ENCODE results near the gene TTC9B. TPM values are rescaled to one million over a fixed set of nuclear protein-coding genes. Genes with fewer than 3 reads are reported as not detected.

TTC9B gene
- total RNA-seq, 1 experiment from 2014 or later: not detected

DNA sequence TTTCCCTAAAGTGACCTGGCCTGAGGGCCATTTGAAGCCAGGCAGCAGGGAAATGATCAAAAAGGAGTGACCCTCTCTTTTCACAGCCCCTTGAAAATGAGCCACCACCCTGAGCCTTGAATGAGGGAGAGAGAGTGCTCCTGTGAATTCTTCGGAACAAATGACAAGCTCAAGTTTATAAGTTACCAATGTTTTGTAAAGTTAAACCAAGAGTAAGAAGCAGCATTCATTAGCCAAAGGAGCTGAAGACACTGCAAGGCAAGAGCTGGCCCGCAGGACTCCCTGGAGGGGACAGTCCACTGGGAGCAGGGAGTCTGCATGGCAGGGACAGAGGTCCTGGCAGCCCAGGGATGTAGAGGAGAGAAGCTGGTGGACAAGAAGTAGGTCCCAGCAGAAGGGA is 25.0 kb upstream of the TTC9B start:
- Histone ChIP-seq H3K36me3 (peaks cover 27% of the 10 kb centered on the region), H3K9me3 (replicated peaks) (no peaks in the 10 kb centered on the region), H3K27me3 (replicated peaks) (no peaks in the 10 kb centered on the region), H3K27ac (no peak overlapping the region), H3K4me1 (replicated peaks) (no peaks in the 10 kb centered on the region), H3K4me3 (no peak overlapping the region)
- DNase-seq (ENCODE audit: low read depth in 1 of 2, low spot score in 2 of 2): no peak

GRCh38 chr19:40242480-40242879 is 24.3 kb upstream of the TTC9B start:
- H3K27ac ChIP-seq: no peak overlapping the region
- no peaks in the 10 kb centered on the region for H3K4me1 ChIP-seq (replicated peaks)
- no peak overlapping the region for H3K4me3 ChIP-seq
- H3K27me3 ChIP-seq (replicated peaks): no peaks in the 10 kb centered on the region
- no peak for DNase-seq (ENCODE audit: low read depth in 1 of 2, low spot score in 2 of 2)
- H3K9me3 ChIP-seq (replicated peaks): no peaks in the 10 kb centered on the region
- H3K36me3 ChIP-seq: peaks cover 34% of the 10 kb centered on the region

DNA sequence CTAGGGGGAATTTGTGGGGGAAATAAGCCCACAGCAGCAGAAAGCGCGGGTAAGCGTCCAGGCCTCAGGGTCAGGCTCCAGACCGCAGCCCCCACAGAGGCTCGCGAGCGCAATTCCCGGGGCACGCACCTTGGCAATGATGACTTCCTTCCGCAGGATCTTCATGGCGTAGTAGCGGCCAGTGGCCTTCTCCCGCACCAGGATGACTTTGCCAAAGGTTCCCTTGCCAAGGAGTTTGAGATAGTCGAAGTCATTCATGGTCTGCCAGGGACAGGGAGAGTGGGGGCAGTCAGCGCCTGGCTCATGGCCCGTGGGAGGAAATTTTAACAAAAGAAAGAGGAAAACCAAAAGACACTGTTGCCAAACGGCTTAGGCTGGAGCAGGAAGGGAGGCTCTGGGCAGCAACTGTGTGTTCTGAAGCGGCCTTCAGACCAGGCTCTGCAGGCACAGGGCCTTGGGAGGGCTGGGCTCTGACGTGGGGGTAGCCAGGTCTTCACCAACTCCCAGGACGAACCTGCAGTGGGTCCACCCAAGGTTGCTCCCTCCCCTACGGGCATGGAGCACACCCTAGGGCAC is 23.7 kb upstream of the TTC9B start:
- H3K36me3 ChIP-seq: peaks cover 40% of the 10 kb centered on the region
- no peak overlapping the region for H3K27ac ChIP-seq
- H3K9me3 ChIP-seq (replicated peaks): no peaks in the 10 kb centered on the region
- no peak overlapping the region for H3K4me3 ChIP-seq
- no peak for DNase-seq (ENCODE audit: low read depth in 1 of 2, low spot score in 2 of 2)
- H3K27me3 ChIP-seq (replicated peaks): no peaks in the 10 kb centered on the region
- H3K4me1 ChIP-seq (replicated peaks): no peaks in the 10 kb centered on the region

GRCh38 chr19:40241125-40241808 is 23.1 kb upstream of the TTC9B start:
- Histone ChIP-seq H3K9me3 (replicated peaks) (no peaks in the 10 kb centered on the region), H3K27me3 (replicated peaks) (no peaks in the 10 kb centered on the region), H3K27ac (no peak overlapping the region), H3K4me1 (replicated peaks) (no peaks in the 10 kb centered on the region), H3K4me3 (no peak overlapping the region), H3K36me3 (peaks cover 46% of the 10 kb centered on the region)
- DNase-seq (ENCODE audit: low read depth in 1 of 2, low spot score in 2 of 2): no peak

- H3K27me3 ChIP-seq (replicated peaks): no peaks in the 10 kb centered on the region
- no peak overlapping the region for H3K4me3 ChIP-seq
- H3K4me1 ChIP-seq (replicated peaks): no peaks in the 10 kb centered on the region
- peaks cover 56% of the 10 kb centered on the region for H3K36me3 ChIP-seq
- DNase-seq (ENCODE audit: low read depth in 1 of 2, low spot score in 2 of 2): no peak
- H3K9me3 ChIP-seq (replicated peaks): no peaks in the 10 kb centered on the region
- no peak overlapping the region for H3K27ac ChIP-seq
Observed at GRCh38 chr19:40240332-40240731, 22.1 kb upstream of the TTC9B start.

DNA sequence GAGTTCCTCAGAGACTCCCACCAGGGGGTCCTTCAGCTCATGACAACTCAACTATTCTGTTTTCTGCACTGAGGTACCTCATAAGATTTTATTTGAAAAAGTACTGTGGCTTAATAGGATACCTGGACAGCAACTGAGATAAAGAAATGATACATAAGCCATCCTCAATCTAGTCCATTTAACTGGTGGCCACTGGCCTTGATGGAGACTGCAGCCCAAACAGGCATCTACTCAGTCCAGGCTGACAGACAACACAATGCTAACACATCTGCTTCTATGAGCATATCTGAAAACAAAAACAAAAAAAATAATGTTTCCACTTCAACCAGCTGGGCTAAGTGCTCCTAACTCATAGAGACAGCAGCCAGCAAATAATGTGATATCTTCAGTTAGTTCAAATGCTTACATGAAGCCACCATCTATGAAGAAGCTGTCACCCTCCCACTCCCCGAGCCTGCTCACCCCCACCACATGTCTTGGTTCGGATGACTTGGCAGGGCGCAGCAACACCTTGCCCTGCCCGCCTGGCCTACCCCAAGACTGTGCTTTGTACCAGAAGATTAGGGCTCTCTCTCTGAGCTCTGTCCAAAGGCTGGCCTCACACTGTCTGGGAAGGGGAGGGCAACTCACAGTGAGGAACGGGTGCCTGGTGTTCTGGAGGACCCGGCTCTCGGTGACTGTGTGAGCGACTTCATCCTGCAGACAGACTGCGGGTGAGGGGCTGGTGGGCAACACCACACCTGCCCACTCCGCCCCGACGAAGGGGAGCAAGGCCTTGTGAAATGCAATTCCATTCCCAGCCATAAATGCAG is 21.4 kb upstream of the TTC9B start:
- DNase-seq (ENCODE audit: low read depth in 1 of 2, low spot score in 2 of 2): no peak
- Histone ChIP-seq H3K9me3 (replicated peaks) (no peaks in the 10 kb centered on the region), H3K4me1 (replicated peaks) (no peaks in the 10 kb centered on the region), H3K4me3 (no peak overlapping the region), H3K36me3 (peaks cover 59% of the 10 kb centered on the region), H3K27ac (no peak overlapping the region), H3K27me3 (replicated peaks) (no peaks in the 10 kb centered on the region)

- Histone ChIP-seq H3K4me3 (no peak overlapping the region), H3K27me3 (replicated peaks) (no peaks in the 10 kb centered on the region), H3K4me1 (replicated peaks) (no peaks in the 10 kb centered on the region), H3K9me3 (replicated peaks) (no peaks in the 10 kb centered on the region), H3K27ac (no peak overlapping the region), H3K36me3 (peaks cover 59% of the 10 kb centered on the region)
- DNase-seq (ENCODE audit: low read depth in 1 of 2, low spot score in 2 of 2): no peak
Observed at GRCh38 chr19:40238775-40239174, 20.6 kb upstream of the TTC9B start.

DNA sequence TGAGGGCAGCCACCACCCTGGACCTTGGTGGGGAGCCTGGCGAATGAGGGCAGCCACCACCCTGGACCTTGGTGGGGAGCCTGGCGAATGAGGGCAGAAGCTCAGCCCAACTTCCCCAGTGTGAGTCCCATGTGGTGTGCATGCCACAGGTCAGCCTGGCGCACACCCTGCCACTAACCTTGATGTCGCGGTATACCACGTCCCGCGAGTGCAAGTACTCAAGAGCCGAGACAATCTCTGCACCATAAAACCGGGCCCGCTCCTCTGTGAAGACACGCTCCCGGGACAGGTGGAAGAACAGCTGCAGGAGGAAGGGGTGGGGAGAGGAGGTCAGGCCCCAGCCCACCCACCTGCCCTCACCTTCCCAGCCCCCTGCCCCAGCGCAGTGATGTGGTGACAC is 19.6 kb upstream of the TTC9B start:
- no peak for DNase-seq (ENCODE audit: low read depth in 1 of 2, low spot score in 2 of 2)
- no peaks in the 10 kb centered on the region for H3K9me3 ChIP-seq (replicated peaks)
- no peaks in the 10 kb centered on the region for H3K27me3 ChIP-seq (replicated peaks)
- no peak overlapping the region for H3K4me3 ChIP-seq
- no peaks in the 10 kb centered on the region for H3K4me1 ChIP-seq (replicated peaks)
- peaks cover 59% of the 10 kb centered on the region for H3K36me3 ChIP-seq
- H3K27ac ChIP-seq: no peak overlapping the region

DNA sequence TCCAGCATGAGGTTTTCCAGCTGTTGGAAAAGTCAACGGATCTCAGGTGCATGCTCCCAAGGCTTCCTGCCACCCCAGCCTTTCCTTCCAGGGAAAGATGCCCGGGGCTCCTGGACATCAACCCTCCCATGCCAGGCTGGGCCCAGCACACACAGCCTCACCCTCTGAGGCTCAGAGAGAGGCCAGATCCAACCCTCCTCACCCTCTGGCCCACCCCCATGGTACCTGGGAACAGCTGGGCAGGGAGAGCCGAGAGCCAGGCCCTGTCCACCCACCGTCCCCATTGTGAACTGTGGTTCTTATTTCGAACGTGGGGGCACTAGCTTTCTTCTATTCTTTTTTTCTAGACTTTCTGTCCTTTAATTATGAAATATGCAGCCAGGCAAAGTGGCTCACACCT is 18.2 kb upstream of the TTC9B start:
- no peaks in the 10 kb centered on the region for H3K27me3 ChIP-seq (replicated peaks)
- H3K4me1 ChIP-seq (replicated peaks): no peaks in the 10 kb centered on the region
- H3K36me3 ChIP-seq: peaks cover 49% of the 10 kb centered on the region
- H3K4me3 ChIP-seq: no peak overlapping the region
- no peaks in the 10 kb centered on the region for H3K9me3 ChIP-seq (replicated peaks)
- DNase-seq (ENCODE audit: low read depth in 1 of 2, low spot score in 2 of 2): no peak
- no peak overlapping the region for H3K27ac ChIP-seq

- H3K4me3 ChIP-seq: no peak overlapping the region
- no peaks in the 10 kb centered on the region for H3K9me3 ChIP-seq (replicated peaks)
- no peaks in the 10 kb centered on the region for H3K27me3 ChIP-seq (replicated peaks)
- no peak overlapping the region for H3K27ac ChIP-seq
- no peaks in the 10 kb centered on the region for H3K4me1 ChIP-seq (replicated peaks)
- peaks cover 46% of the 10 kb centered on the region for H3K36me3 ChIP-seq
- no peak for DNase-seq (ENCODE audit: low read depth in 1 of 2, low spot score in 2 of 2)
Observed at GRCh38 chr19:40236026-40236355, 17.8 kb upstream of the TTC9B start.

DNA sequence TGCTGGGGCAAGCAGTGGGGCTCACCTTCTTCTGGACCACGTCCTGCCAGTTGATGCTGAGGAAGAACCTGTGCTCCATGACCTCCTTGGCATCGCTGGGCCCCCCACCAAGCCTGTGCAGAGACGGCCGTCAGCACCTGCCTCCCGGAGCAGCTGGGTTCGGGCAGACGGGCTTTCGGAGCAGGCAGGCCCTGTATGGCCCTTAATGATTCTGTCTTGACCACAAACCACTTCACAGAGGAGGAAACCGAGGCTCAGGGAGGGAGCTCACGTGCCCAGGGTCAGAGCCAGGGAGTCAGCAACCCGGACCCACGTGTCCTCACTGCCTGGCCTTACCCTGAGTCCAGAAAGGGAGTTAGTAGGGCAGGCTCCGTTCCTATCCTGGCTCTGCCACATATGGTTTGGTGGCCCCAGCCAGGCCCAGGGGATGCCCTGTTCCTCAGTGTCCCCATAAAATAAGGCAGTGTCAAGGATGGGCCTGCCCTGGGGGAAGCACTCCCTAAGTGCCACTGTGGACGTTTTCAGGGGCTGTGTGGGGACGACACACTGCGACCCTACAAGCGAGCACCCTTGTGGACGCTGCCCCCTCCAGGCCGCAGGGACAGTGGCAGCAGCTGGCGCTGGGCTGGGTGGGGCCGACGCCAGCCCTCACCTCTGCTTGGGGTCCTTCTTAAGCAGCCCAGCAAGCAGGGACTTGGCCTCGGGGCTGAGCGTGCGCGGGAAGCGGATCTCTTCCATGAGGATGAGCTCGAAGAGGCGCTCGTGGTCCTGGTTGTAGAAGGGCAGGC is 17.2 kb upstream of the TTC9B start:
- DNase-seq (ENCODE audit: low read depth in 1 of 2, low spot score in 2 of 2): no peak

DNA sequence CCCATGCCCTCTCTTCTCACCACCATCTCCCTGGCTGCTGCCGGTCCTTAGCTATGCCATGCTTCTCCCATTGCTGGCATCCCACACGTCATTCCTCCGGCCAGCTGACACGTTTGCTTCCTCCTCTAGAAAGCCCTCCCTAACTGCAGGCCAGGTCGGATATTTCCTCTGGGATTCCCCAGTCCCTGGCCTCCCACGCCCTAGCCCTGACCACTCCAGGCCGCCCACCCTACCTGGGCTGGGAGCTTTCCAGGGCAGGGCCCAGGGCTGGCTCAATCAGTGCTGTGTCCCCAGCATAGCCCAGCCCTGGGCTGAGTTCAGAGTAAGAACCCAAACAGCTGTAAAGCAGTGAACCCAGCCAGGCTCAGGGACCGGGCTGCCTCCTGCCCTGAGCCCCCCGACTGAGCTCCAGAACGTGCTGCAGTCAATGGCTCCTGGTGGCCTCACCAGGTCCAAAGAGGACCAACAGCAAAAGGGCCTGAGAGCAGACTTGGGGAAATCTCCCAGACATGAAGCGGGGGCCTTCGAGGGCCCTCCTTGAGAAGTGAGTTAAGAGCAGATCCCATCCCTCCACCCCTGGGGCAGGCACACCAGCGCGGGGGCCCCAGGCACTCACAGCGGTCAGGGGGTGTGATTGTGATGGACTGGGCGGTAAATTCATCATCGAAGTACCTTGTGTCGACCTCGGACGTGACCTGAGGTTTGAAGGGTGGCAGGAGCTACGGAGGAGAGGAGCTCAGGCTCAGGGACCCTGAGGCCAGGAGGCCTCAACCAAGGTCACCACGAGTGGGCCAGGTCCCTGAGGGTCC is 16.4 kb upstream of the TTC9B start:
- H3K27me3 ChIP-seq (replicated peaks): no peaks in the 10 kb centered on the region
- peaks cover 38% of the 10 kb centered on the region for H3K36me3 ChIP-seq
- no peaks in the 10 kb centered on the region for H3K9me3 ChIP-seq (replicated peaks)
- H3K4me1 ChIP-seq (replicated peaks): no peaks in the 10 kb centered on the region
- no peak overlapping the region for H3K27ac ChIP-seq
- H3K4me3 ChIP-seq: no peak overlapping the region
- DNase-seq (ENCODE audit: low read depth in 1 of 2, low spot score in 2 of 2): no peak

More for the DNA sequence above, 17.2 kb upstream of the TTC9B start:
- Histone ChIP-seq H3K27ac (no peak overlapping the region), H3K9me3 (replicated peaks) (no peaks in the 10 kb centered on the region), H3K4me3 (no peak overlapping the region), H3K4me1 (replicated peaks) (no peaks in the 10 kb centered on the region), H3K36me3 (peaks cover 45% of the 10 kb centered on the region), H3K27me3 (replicated peaks) (no peaks in the 10 kb centered on the region)

DNA sequence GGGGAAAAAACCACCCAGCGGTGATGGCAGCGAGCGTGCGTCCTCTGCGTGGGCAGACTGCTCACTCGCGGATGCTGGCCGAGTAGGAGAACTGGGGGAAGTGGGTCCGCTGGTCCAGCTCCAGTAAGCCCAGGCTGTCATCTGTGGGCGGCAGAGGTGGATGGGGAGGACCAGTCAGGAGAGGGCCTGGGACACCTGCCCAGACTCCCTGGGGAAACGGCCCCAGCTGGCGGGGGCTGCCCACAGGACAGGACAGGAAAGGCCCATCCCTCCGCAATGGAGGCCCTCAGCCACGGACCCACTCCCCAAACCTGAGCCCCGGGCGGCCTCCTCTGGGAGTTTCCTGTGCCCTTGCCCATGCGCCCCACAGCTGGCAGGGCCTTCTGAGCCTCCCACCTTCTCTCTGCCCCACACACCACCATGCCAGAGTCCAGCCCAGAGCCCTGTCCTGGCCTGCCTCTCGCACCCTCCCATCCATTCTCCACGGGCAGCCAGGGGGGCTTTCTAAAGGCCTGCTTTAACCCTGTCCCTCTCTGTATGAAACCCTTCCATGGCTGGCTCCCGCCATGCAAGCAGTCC is 15.7 kb upstream of the TTC9B start:
- DNase-seq (ENCODE audit: low read depth in 1 of 2, low spot score in 2 of 2): no peak
- Histone ChIP-seq H3K4me1 (replicated peaks) (no peaks in the 10 kb centered on the region), H3K27ac (no peak overlapping the region), H3K4me3 (no peak overlapping the region), H3K36me3 (peaks cover 36% of the 10 kb centered on the region), H3K9me3 (replicated peaks) (no peaks in the 10 kb centered on the region), H3K27me3 (replicated peaks) (no peaks in the 10 kb centered on the region)

All from SJSA1 (cell line).